Parathyroid adenoma (tissue), 2 donors: Measurements from ENCODE around the gene SCN8A.

ENCODE experiments used
- H2AFZ ChIP-seq: fragments of 300-600 bp; sonication (generic); one replicate; pipeline ENCODE4 v1.7.0; 2017; ENCODE audit warnings: antibody characterized with exemption, mild to moderate bottlenecking
- H3K27ac ChIP-seq: fragments of 300-600 bp; sonication (generic); one replicate; pipeline ENCODE4 v1.7.0; 2017
- H3K27me3 ChIP-seq: fragments of 300-600 bp; sonication (generic); one replicate; pipeline ENCODE4 v1.7.0; 2017; ENCODE audit warnings: low read length; ENCODE audit not compliant: control insufficient read depth, insufficient read depth
- H3K36me3 ChIP-seq: fragments of 300-600 bp; sonication (generic); one replicate; pipeline ENCODE4 v1.7.0; 2017; ENCODE audit warnings: low read length; ENCODE audit not compliant: control insufficient read depth, insufficient read depth
- H3K4me1 ChIP-seq: fragments of 300-600 bp; sonication (generic); one replicate; pipeline ENCODE4 v1.7.0; 2017; ENCODE audit warnings: control low read depth
- H3K4me2 ChIP-seq: fragments of 300-600 bp; sonication (generic); one replicate; pipeline ENCODE4 v1.7.0; 2017; ENCODE audit warnings: low read length
- H3K4me3 ChIP-seq: fragments of 300-600 bp; sonication (generic); one replicate; pipeline ENCODE4 v1.7.0; 2017; ENCODE audit warnings: low read depth, low read length
- H3K79me2 ChIP-seq: fragments of 300-600 bp; sonication (generic); one replicate; pipeline ENCODE4 v1.7.0; 2017; ENCODE audit warnings: control low read depth
- H3K9ac ChIP-seq: fragments of 300-600 bp; sonication (generic); one replicate; pipeline ENCODE4 v1.7.0; 2017; ENCODE audit warnings: mild to moderate bottlenecking
- H3K9me3 ChIP-seq: fragments of 300-600 bp; sonication (generic); one replicate; pipeline ENCODE4 v1.7.0; 2017; ENCODE audit warnings: low read length; ENCODE audit not compliant: control insufficient read depth
- CTCF ChIP-seq: fragments of 300-600 bp; sonication (generic); IDR thresholded peaks from one replicate; pipeline ENCODE4 v1.7.0; 2017; ENCODE audit warnings: antibody characterized with exemption, mild to moderate bottlenecking
- donor health status: primary hyperparathyroidism.

Gene SCN8A

GRCh38 chr12:51672334-51672733, 81.3 kb downstream of the SCN8A start:
- no peak overlapping the region for H2AFZ ChIP-seq
- no peaks in the 10 kb centered on the region for H3K9me3 ChIP-seq
- H3K4me1 ChIP-seq, result peaks cover 5% of the 10 kb centered on the region
- no peak overlapping the region for H3K27ac ChIP-seq
- H3K27me3 ChIP-seq, result no peaks in the 10 kb centered on the region
- H3K9ac ChIP-seq, result no peak overlapping the region
- no peaks in the 10 kb centered on the region for H3K36me3 ChIP-seq
- H3K79me2 ChIP-seq, result peaks cover 5% of the 10 kb centered on the region
- no peak overlapping the region for H3K4me2 ChIP-seq
- TF ChIP-seq CTCF, result no peak
- H3K4me3 ChIP-seq, result no peak overlapping the region

GRCh38 chr12:51675071-51675803, 84.2 kb downstream of the SCN8A start:
- Histone ChIP-seq H3K27me3 (no peaks in the 10 kb centered on the region), H3K9me3 (no peaks in the 10 kb centered on the region), H3K4me1 (peaks cover 12% of the 10 kb centered on the region), H3K79me2 (peaks cover 2% of the 10 kb centered on the region), H2AFZ (peak overlapping the region; percentile 4), H3K27ac (no peak overlapping the region), H3K4me2 (no peak overlapping the region), H3K36me3 (no peaks in the 10 kb centered on the region), H3K4me3 (no peak overlapping the region), H3K9ac (no peak overlapping the region)
- TF ChIP-seq CTCF, result no peak

DNA sequence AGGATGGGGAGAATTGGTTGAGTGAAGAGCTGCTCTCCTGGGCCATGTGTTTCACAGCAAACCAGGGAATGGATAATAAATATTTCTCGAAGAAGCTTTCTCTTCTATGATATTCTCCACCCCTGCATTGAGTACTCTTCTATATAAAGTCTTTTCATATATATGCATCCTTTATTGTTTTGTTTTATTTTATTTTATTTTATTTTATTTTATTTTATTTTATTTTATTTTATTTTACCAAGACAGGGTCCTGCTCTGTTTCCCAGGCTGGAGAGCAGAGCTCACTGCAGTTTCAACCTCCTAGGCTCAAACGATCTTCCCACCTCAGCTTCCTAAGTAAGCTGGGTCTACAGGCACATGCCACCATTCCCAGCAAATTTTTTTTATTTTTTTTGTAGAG, 85.8 kb downstream of the SCN8A start:
- Histone ChIP-seq H3K4me1 (peaks cover 12% of the 10 kb centered on the region), H3K9ac (no peak overlapping the region), H3K27me3 (no peaks in the 10 kb centered on the region), H2AFZ (no peak overlapping the region), H3K4me2 (no peak overlapping the region), H3K36me3 (no peaks in the 10 kb centered on the region), H3K9me3 (no peaks in the 10 kb centered on the region), H3K79me2 (peaks cover 8% of the 10 kb centered on the region), H3K27ac (no peak overlapping the region), H3K4me3 (no peak overlapping the region)
- TF ChIP-seq CTCF, result no peak

DNA sequence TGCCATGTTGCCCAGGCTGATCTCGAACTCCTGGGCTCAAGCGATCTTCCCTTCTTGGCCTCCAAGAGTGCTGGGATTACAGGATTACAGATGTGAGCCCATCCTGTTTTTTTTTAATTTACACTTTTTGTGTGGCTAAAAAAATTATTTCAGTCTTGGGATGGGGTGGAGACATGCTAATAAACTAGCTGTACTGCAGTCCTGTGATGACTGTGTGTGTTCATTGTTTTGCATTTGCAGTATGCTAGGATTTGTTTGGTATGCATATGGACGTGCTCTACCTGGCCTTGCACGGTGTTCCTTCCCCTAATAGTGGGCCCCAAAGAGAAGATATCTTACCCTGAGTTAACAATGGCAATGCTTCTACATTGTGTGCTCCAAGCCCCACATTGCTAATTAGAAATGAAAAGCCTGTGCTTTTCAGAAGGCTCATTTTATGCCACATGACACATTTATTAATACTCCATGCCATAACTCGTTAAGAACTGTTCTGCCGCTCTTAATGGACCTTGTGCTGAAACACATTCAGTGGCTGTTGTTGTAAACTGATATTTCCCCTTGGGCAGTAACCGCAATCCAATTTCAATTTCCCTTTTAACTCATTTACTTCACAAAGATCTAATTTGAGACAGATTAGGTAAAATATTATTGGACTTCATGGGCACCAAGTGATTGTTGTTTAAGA, 86.4 kb downstream of the SCN8A start:
- Histone ChIP-seq H3K4me3 (no peak overlapping the region), H3K9ac (no peak overlapping the region), H3K9me3 (no peaks in the 10 kb centered on the region), H3K27ac (no peak overlapping the region), H3K27me3 (no peaks in the 10 kb centered on the region), H3K4me2 (no peak overlapping the region), H3K36me3 (no peaks in the 10 kb centered on the region), H2AFZ (peak overlapping the region; percentile 26), H3K4me1 (peaks cover 12% of the 10 kb centered on the region), H3K79me2 (peaks cover 8% of the 10 kb centered on the region)
- no peak for TF ChIP-seq CTCF
